ENCODE measurements around the gene C1orf35. TPM values are rescaled to one million over a fixed set of nuclear protein-coding genes. Genes with fewer than 3 reads are reported as not detected.

Gene C1orf35
- total and polyA plus RNA-seq, 9 of the 15 experiments (the other 6 are each of a cell fraction or from before 2014, with no cell fraction given) = 3.2 to 48.7 (median 12.5) TPM

DNA sequence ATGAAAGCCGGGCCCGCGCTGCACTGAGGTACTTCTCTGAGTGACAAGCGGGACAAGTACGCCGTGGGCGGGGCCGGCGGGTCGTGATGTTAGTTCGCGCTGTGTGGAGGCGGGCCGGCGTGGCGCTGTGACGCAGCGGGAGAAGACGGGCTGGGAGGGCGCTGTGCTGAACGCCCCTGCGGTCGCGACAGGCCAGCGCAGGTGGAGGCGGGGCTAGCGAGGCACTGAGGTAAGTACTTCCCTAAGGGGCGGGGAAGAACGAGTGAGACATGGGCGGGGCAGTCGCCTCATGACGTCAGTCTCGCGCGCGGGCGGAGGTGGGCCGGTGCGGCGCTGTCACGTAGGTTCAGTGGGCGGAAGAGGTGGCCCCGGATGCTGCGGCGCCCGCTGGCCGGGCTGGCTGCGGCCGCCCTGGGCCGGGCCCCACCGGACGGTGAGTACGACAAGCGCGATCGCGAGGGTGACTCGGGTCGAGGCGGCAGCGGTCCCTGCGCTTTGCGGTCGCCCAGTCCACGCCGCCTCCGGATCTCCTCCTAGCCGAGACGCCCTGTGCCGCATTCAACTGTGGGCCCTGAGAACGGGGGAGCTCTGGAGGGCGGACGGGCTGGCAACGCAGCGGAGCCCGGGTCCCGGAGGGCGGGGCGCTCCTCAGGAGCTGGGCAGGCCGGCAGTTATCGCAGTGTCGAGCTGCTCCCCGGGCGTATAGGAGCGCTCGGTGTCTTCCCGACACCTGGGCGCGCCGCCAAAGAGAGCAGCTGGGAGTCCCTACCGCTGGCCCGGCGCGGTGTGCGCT lies 37.0 kb upstream of the C1orf35 start, which contains the start of gene GUK1 (continued):
- TF ChIP-seq SP1 (CRISPR knock-in tag; IDR thresholded peaks at IDR 0.05) (peak; percentile 100), MAFF (IDR thresholded peaks at IDR 0.05; ENCODE audit: low read length) (no peak), ZFP36 (IDR thresholded peaks at IDR 0.05; ENCODE audit: low read depth, low read length, partially characterized antibody) (no peak), MAX (CRISPR knock-in tag; IDR thresholded peaks at IDR 0.05) (peak; percentile 87), SREBF2 (CRISPR knock-in tag; IDR thresholded peaks at IDR 0.05) (no peak), SNAPC5 (CRISPR knock-in tag; IDR thresholded peaks at IDR 0.05) (no peak), ZNF436 (CRISPR knock-in tag; IDR thresholded peaks at IDR 0.05) (no peak), ZBTB26 (CRISPR knock-in tag; IDR thresholded peaks at IDR 0.05) (no peak), SRF (CRISPR knock-in tag; IDR thresholded peaks at IDR 0.05) (peak; percentile 35 to 87; a peak in 2 of 4 replicates), TCF7 (IDR thresholded peaks at IDR 0.05; ENCODE audit: borderline replicate concordance) (no peak), NR2F6 (CRISPR knock-in tag; IDR thresholded peaks at IDR 0.05) (no peak)
- TF ChIP-seq, protein P1, sequence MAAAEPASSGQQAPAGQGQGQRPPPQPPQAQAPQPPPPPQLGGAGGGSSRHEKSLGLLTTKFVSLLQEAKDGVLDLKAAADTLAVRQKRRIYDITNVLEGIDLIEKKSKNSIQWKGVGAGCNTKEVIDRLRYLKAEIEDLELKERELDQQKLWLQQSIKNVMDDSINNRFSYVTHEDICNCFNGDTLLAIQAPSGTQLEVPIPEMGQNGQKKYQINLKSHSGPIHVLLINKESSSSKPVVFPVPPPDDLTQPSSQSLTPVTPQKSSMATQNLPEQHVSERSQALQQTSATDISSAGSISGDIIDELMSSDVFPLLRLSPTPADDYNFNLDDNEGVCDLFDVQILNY (CRISPR knock-in tag; IDR thresholded peaks at IDR 0.05) = no peak
- TF ChIP-seq, protein P2, sequence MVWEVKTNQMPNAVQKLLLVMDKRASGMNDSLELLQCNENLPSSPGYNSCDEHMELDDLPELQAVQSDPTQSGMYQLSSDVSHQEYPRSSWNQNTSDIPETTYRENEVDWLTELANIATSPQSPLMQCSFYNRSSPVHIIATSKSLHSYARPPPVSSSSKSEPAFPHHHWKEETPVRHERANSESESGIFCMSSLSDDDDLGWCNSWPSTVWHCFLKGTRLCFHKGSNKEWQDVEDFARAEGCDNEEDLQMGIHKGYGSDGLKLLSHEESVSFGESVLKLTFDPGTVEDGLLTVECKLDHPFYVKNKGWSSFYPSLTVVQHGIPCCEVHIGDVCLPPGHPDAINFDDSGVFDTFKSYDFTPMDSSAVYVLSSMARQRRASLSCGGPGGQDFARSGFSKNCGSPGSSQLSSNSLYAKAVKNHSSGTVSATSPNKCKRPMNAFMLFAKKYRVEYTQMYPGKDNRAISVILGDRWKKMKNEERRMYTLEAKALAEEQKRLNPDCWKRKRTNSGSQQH (CRISPR knock-in tag; IDR thresholded peaks at IDR 0.05) = no peak
- TF ChIP-seq, protein P3, sequence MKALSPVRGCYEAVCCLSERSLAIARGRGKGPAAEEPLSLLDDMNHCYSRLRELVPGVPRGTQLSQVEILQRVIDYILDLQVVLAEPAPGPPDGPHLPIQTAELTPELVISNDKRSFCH (CRISPR knock-in tag; IDR thresholded peaks at IDR 0.05) = no peak
- TF ChIP-seq, protein P3 (tag; IDR thresholded peaks at IDR 0.05) = peak; percentile 79; the same call in 1 of the 2 replicates
- TF ChIP-seq, protein P4, sequence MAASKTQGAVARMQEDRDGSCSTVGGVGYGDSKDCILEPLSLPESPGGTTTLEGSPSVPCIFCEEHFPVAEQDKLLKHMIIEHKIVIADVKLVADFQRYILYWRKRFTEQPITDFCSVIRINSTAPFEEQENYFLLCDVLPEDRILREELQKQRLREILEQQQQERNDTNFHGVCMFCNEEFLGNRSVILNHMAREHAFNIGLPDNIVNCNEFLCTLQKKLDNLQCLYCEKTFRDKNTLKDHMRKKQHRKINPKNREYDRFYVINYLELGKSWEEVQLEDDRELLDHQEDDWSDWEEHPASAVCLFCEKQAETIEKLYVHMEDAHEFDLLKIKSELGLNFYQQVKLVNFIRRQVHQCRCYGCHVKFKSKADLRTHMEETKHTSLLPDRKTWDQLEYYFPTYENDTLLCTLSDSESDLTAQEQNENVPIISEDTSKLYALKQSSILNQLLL (CRISPR knock-in tag; IDR thresholded peaks at IDR 0.05; ENCODE audit: borderline replicate concordance) = no peak
- TF ChIP-seq, protein P5, sequence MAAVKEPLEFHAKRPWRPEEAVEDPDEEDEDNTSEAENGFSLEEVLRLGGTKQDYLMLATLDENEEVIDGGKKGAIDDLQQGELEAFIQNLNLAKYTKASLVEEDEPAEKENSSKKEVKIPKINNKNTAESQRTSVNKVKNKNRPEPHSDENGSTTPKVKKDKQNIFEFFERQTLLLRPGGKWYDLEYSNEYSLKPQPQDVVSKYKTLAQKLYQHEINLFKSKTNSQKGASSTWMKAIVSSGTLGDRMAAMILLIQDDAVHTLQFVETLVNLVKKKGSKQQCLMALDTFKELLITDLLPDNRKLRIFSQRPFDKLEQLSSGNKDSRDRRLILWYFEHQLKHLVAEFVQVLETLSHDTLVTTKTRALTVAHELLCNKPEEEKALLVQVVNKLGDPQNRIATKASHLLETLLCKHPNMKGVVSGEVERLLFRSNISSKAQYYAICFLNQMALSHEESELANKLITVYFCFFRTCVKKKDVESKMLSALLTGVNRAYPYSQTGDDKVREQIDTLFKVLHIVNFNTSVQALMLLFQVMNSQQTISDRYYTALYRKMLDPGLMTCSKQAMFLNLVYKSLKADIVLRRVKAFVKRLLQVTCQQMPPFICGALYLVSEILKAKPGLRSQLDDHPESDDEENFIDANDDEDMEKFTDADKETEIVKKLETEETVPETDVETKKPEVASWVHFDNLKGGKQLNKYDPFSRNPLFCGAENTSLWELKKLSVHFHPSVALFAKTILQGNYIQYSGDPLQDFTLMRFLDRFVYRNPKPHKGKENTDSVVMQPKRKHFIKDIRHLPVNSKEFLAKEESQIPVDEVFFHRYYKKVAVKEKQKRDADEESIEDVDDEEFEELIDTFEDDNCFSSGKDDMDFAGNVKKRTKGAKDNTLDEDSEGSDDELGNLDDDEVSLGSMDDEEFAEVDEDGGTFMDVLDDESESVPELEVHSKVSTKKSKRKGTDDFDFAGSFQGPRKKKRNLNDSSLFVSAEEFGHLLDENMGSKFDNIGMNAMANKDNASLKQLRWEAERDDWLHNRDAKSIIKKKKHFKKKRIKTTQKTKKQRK (IDR thresholded peaks at IDR 0.05; ENCODE audit: borderline replicate concordance, low read depth, low read length) = no peak
